Islet of Langerhans (tissue), 1 donor: ENCODE measurements around the gene ABCA9.
"Not testable (repeated sequence)": the region's sequence is repeated elsewhere in the genome, so short reads cannot be mapped to it uniquely, and the experiment has no call there.

Source experiments
- FAIRE-seq: peaks from one replicate; lab custom pipeline; 2011; peaks lifted over from hg19 to GRCh38; lab: Jason Lieb, UNC

Gene ABCA9

GRCh38 chr17:68954146-68954896 lies 106.4 kb downstream of the ABCA9 start:
- FAIRE-seq: no peak

- FAIRE-seq: no peak
Measured at GRCh38 chr17:68953340-68953997, 107.3 kb downstream of the ABCA9 start.

GRCh38 chr17:68950725-68951124 lies 110.0 kb downstream of the ABCA9 start:
- no peak for FAIRE-seq

- not testable (repeated sequence) for FAIRE-seq
Measured at GRCh38 chr17:68947868-68948267, 112.9 kb downstream of the ABCA9 start.

- FAIRE-seq: no peak
Measured at GRCh38 chr17:68944435-68945035, 116.2 kb downstream of the ABCA9 start.

- not testable (repeated sequence) for FAIRE-seq
Measured at GRCh38 chr17:68943812-68944182, 116.9 kb downstream of the ABCA9 start.

GRCh38 chr17:68943123-68943811 lies 117.5 kb downstream of the ABCA9 start:
- no peak for FAIRE-seq

- FAIRE-seq: no peak
Measured at GRCh38 chr17:68942389-68942788, 118.3 kb downstream of the ABCA9 start.

- FAIRE-seq: no peak
Measured at GRCh38 chr17:68941761-68942160, 119.0 kb downstream of the ABCA9 start.

- FAIRE-seq: no peak
Measured at GRCh38 chr17:68939195-68939594, 121.5 kb downstream of the ABCA9 start.

GRCh38 chr17:68937890-68938514 lies 122.7 kb downstream of the ABCA9 start:
- no peak for FAIRE-seq

GRCh38 chr17:68927516-68927915 lies 133.2 kb downstream of the ABCA9 start:
- FAIRE-seq: no peak

GRCh38 chr17:68924793-68925720 lies 135.7 kb downstream of the ABCA9 start:
- no peak for FAIRE-seq
